D721Med (cell line): ENCODE results near the gene COL4A1.

ENCODE experiments used
- DNase-seq: peaks from one replicate; pipeline ENCODE4 v3.0.0; 2011; ENCODE audit warnings: low spot score; ENCODE audit not compliant: insufficient read length
- FAIRE-seq: peaks from 2 replicates; lab custom pipeline; 2011; peaks lifted over from hg19 to GRCh38; lab: Jason Lieb, UNC
- TF ChIP-seq, protein P1 (sequence below): IDR thresholded peaks from 2 replicates; pipeline ENCODE4 v1.5.1; 2012; ENCODE audit warnings: mild to moderate bottlenecking, control low read depth; ENCODE audit not compliant: insufficient read depth; ENCODE audit errors: missing control alignments

COL4A1 gene

GRCh38 chr13:110301606-110302553 is 5.1 kb downstream of the COL4A1 start:
- no peak for DNase-seq
- TF ChIP-seq, protein P1, sequence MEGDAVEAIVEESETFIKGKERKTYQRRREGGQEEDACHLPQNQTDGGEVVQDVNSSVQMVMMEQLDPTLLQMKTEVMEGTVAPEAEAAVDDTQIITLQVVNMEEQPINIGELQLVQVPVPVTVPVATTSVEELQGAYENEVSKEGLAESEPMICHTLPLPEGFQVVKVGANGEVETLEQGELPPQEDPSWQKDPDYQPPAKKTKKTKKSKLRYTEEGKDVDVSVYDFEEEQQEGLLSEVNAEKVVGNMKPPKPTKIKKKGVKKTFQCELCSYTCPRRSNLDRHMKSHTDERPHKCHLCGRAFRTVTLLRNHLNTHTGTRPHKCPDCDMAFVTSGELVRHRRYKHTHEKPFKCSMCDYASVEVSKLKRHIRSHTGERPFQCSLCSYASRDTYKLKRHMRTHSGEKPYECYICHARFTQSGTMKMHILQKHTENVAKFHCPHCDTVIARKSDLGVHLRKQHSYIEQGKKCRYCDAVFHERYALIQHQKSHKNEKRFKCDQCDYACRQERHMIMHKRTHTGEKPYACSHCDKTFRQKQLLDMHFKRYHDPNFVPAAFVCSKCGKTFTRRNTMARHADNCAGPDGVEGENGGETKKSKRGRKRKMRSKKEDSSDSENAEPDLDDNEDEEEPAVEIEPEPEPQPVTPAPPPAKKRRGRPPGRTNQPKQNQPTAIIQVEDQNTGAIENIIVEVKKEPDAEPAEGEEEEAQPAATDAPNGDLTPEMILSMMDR = no peak

DNA sequence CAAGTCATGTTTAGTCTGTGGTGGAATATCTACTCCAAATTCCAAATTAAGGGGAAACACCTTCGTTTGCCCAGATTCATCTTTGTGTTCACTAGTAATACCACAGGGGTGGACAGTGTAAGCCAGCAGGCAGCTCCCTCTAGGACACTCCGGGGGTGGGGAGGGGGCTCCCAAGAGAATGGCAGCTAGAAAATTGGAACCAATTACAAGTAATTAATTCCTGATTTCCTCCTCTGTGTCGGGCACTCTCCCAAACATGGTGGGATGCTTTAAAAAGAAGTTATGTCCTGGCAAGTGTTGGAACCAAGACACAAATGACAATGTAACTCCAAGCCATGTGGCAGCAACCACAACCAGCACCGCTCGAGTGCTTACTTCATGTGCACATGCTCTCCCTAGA is 5.9 kb downstream of the COL4A1 start:
- DNase-seq (no peak), FAIRE-seq (no peak)
- TF ChIP-seq, protein P1 = no peak

More at GRCh38 chr13:110301606-110302553, 5.1 kb downstream of the COL4A1 start:
- FAIRE-seq = no peak

DNA sequence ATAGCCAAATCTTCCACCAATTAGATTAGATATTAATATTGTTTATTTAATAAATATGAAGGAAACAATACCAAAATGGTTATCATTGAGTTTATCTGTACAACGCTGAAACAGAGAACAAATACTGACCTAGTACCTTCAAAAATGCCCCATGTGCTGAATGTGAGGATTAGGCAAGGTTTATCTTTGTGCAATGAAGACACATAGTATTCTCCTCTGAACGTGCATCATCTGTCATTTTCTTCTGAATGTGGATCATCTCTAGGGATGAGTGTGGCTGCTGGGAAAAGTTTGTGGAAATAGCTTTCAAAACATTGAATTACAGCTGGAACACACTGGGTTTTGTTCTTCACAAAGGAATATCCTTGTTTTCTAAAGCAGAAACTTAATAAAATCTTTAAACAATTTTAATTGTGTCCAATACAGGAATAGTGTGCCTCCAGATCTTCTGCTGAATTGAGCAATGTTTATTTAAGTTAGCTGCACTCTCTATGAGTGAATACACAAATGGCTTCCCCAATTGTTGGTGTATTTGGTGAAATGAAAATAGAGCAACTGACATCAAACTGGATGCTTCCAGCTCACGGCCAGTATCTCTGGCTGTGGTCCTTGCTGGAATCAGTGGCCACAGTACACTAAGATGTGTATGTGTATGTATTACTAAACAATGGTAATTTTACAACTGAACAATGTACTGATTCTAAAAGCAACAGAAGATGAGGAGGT is 6.7 kb downstream of the COL4A1 start:
- TF ChIP-seq, protein P1 = no peak
- no peak for FAIRE-seq

GRCh38 chr13:110299283-110299840 is 7.6 kb downstream of the COL4A1 start:
- DNase-seq (no peak), FAIRE-seq (no peak)
- TF ChIP-seq, protein P1 = no peak

More for the DNA sequence above, 6.7 kb downstream of the COL4A1 start:
- no peak for DNase-seq

DNA sequence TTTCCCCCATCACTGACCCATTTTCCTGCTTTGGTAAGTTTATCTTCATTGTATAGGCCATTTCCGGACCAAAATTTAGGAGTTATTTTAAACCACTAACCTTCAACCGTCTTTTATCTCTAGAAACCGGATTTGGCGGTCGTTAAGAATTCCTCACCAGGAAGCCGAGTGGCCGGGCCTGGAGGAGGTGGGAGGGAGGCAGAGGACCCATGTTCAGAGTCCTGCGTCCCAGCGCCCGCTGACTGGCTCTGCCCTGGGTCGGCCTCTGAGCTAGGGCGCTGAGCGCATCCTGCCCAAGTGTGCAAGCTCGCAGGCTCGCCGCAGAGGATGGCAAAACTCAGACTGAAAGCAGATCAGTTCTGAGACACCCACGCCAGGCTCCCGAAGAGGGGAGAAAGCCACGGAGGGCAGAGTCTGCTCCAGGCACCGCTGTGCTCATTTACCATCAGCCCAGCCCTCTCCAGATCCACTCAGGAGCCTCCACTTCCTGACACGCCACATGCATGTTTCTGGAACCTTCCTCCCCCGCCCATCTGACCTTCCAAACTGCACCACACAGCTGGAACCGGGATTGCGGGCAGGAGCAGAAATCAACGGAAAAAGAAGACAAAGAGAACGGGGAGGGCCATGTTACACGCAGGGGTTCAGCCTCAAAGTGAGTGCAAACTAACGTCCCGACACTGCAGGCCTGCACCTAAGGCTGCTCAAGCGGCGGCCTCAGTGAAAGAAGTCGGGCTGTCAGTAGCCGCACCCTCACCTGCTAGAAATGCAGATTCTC is 8.3 kb downstream of the COL4A1 start:
- FAIRE-seq (no peak), DNase-seq (no peak)
- TF ChIP-seq, protein P1 = no peak

GRCh38 chr13:110297766-110298504 is 9.0 kb downstream of the COL4A1 start:
- DNase-seq (no peak), FAIRE-seq (no peak)
- TF ChIP-seq, protein P1 = no peak
